Stimulated activated CD4-positive, alpha-beta T cell treated with anti-CD3 and anti-CD28 coated beads, Interleukin-12 subunit alpha, Interleukin-12 subunit beta, amount 100 ng/mL, for 48 hours (primary cell): ENCODE data around the gene OGFOD2.
A peak's percentile ranks its signal among the peaks of the same experiment; 100 is the strongest.

Experiments
- DNase-seq, 3 donors: peaks; one replicate each; pipeline ENCODE4 v3.0.0-alpha.2; 2020; ENCODE audit warnings: low read depth in 2 of 3, low spot score in 1 of 3

The OGFOD2 gene

GRCh38 chr12:122976648-122976975 lies 1.6 kb downstream of the OGFOD2 start:
- DNase-seq, result no peak

- DNase-seq, result no peak
Observed at GRCh38 chr12:122977153-122977552, 2.1 kb downstream of the OGFOD2 start.

GRCh38 chr12:122977655-122978392 lies 2.8 kb downstream of the OGFOD2 start:
- DNase-seq, result no peak

DNA sequence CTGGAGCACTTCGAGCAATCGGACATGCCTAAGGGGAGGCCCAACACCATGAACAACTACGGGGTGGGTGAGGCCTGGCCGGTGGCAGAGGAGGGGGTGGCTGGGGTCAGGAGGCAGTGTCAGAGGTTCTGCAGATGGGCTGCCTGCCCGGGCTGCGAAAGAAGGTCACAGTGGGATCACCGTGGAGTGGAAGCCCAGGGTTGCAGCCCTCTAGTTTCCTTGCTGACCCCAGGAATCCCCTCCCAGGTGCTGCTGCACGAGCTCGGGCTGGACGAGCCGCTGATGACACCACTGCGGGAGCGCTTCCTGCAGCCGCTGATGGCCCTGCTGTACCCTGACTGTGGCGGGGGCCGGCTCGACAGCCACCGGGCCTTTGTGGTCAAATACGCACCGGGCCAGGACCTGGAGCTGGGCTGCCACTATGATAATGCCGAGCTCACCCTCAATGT lies 3.5 kb downstream of the OGFOD2 start:
- DNase-seq, result no peak

GRCh38 chr12:122979001-122979907 lies 4.2 kb downstream of the OGFOD2 start:
- DNase-seq, result no peak

DNA sequence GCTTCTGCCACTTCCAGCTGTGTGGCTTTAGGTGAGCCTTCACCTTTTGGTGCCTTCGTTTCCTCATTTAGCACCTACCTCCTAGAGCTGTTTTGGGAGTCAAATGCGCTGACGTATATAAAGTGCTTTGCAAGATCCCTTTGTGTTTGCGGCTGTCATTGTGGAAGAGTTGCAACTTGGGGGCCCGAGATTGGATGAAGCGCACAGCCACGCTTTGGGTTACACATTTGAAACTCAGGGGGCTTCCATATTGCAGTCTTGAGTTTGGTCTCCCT lies 4.8 kb downstream of the OGFOD2 start:
- no peak for DNase-seq

DNA sequence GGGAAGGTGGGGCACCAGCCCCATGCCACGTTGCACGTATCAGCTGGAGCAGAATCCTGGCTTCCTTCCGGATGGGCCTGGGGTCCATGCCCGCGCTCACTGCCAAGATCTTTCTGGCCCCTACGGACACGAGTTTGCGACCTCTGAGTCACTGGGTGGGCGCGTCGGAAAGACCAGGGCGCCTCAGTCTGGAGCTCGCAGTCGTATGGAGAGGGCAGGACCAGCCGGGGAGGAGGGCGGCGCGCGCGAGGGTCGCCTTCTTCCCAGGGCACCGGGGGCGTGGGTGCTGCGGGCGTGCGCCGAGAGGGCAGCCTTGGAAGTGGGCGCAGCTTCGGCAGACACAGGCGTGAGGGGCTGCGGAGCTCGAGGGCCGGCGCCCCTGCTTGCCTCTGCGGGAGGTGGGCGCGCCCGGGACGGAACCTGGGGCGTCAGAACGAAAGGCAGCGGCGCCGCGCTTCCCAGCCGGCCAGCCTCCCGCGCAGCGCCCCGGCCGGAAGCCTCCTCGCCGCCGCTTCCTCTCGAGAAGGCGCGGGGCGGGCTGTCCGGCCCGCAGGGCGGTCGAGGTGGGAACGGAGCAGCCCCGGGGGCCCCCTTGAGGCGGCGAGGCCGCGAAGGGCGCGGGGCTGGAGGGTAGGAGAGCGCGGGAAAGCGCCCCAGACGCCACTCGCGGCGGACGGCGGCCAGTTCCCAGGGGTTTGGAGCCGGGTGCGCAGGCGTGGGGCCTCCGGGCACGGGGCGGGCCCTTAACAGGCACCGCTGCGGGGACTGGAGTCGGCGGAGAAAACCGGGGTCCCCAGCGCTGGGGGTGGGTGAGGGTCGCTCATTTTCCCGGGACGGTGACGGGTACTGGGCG lies 5.4 kb downstream of the OGFOD2 start, which contains the start of gene ARL6IP4:
Gene ARL6IP4, plus strand, starts transcription at position 499 of the 853 bp plus-strand sequence. CDS start 459 bp downstream, outside the sequence.
- DNase-seq, result peak; percentile 33 to 61 (median 35)

DNA sequence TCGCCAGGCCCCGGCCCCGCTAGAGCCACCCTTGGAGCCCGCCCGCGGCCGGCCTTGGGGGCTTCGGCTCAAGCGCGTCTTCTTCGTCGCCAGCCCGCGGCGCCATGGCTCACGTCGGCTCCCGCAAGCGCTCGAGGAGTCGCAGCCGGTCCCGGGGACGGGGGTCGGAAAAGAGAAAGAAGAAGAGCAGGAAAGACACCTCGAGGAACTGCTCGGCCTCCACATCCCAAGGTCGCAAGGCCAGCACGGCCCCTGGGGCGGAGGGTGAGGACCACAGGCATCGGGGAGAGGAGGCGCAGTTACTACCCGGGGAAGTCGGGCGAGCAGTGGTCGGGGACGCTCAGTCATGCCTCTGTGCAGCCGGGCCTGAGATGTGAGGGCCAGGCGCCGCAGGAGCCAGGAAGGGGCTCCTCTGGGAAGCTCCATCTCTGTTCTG lies 6.0 kb downstream of the OGFOD2 start:
- no peak for DNase-seq

- DNase-seq, result no peak
Observed at GRCh38 chr12:122981587-122982476, 6.8 kb downstream of the OGFOD2 start.

GRCh38 chr12:122982477-122982815 lies 7.4 kb downstream of the OGFOD2 start:
- no peak for DNase-seq

- no peak for DNase-seq
Observed at GRCh38 chr12:122982963-122983788, 8.1 kb downstream of the OGFOD2 start.

- DNase-seq, result no peak
Observed at GRCh38 chr12:122983789-122984515, 8.9 kb downstream of the OGFOD2 start.

DNA sequence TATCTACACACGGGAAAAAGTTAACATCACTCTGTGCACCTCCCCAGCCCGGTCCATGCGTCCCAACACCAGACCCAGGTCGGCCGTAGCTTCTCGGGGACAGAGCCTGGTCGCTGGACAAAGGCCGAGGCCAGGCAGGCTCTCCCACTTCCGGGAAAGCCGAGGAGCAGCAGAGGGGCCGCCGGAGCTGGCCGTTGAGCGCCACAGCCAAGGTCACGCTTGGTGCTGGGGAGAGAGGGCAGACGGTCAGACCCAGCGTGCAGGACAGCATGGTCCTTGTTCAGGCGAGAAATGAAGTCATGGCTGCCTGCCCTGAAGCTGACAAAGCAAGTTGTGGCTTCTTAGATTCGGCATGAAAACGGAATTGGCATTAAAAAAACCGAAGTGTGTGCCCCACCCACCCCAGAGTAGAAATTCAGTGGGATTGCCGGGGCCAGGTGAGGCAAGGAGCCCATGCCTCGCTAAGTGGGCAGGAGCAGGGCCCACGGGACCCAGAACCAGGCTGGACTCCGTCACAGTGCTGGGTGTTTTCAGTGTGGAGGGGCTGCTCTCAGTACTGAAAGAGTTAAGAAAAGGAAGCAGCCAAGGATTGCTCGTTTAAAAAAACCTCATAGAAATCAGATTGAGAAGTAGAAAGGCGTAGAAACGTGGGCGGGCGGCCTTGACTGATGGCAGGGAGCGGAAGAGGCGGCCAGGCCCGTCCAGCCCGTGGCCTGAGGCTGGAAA lies 9.7 kb downstream of the OGFOD2 start:
- DNase-seq, result no peak

DNA sequence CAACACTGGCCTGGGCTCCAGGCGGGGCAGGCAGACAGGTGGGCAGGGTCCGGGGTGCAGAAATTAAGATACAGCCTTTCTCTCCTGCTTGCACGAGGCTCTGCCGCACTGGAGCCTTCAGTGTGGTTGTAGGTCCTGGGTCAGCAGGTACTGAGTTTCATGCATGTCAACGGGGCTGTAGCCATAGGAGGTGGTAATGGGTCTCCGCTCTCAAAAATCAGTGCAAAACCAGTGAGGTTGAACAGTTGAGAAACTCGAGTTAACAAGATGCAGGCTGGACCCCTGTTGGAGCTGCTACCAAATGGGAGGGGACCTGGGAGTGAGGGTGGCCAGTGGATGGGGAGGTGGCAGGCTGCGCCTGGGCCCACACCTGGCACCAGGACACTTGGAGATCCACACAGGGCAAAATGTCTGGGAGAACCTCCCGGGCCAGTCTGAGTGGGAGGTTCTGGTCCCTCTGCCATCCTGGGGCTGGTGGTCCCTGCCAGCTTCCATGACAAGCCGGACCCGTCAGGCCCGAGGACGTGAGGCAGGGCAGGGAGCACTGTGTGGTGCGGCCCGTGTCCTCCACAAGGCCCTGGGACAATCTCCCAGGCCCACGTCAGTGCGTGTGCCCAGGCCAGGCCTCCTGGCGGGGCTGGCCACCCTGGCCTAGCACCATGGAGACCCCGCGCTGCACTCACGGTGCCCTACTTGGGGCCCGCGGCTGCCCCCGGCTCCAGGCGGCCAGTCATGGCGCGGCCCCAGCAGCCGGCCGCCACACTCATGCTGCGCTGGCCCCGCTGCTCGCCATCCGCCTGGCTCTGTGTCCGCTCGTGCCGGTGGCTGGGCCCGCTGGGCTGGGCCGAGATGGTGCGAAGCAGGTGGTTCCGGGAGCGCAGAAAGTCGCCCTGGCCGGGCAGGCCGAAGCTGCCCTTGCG lies 10.6 kb downstream of the OGFOD2 start:
- DNase-seq, result no peak

DNA sequence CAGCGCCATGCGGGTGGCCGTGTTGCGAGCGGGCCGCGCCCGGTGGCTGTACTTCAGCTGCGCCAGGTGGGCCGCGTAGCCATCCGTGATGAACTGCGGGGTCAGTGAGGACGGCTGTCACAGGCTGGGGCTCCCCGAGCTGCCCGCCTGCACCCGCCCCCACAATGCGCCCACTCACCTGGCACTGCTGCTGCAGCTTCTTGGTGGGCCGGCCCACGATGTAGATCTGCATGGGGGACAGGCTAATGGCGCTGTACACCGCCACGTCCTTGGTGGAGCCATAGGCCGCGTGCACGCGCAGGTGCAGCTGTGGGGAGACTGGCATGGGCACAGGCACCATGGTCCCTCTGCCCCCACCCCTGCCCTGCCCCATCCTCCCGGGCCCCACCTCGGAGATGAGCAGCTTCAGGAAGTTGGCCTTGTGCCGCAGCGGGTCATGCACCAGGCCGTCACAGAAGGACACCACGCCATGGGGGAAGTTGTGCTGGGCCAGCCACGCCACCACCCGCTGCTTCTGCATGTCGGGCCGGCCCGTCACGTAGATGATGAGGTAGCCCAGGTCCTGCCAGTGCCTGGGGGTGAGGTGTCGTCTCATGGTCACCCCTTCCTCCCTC lies 11.3 kb downstream of the OGFOD2 start:
- DNase-seq, result no peak

DNA sequence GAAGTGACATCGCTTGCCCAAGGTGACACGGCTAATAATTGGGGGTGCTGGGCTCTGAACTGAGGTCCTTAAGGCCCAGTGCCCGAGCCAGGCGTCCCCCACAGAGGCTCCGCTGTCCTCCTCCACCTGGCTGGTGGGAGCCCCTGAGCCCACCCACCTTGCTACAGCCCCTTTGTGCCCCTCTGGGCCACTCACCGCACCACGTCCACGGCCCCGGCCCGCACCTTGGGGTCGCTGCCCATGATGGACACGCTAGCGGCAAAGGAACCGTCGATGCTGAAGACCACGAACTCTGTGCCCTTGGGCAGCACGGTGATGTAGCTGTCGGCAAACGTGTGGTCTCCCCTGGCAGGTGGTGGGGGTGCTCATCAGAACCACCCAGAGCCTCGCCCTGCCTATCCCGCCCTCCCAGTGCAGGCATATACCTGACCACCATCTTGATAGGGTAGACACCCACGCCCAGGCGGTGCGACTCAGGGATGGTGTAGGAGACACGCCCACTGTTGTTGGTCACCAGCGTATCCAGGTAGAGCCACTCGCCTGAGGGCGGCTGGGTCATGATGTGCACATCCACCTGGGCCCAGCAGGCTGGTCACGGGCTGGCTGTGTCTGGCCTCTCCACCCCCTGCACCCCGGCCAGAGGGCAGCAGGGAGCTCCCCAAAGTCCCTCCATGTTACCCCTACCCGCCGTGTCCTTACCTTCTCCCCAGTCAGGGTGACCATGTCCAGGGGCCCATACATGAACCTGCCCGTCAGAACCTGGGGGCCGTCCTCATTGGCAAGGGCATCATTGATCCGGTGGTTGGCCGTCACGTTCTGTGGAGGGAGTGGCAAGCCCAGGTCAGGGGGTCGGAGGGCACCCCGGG lies 12.3 kb downstream of the OGFOD2 start:
- no peak for DNase-seq
